Left ventricle myocardium inferior (tissue), 1 donor: ENCODE results near the gene GLP1R. TPM values are rescaled to one million over a fixed set of nuclear protein-coding genes. Genes with fewer than 3 reads are reported as not detected.

Source experiments
- DNase-seq: peaks from one replicate; pipeline ENCODE4 v3.0.0-alpha.2; 2020
- H3K27ac ChIP-seq: fragments of 200-600 bp; replicated peaks from 2 replicates; pipeline ENCODE4 v1.8.0; 2021
- H3K27me3 ChIP-seq: fragments of 200-600 bp; 2 replicates; pipeline ENCODE4 v1.8.0; 2021; ENCODE audit warnings: low read depth
- H3K36me3 ChIP-seq: fragments of 200-600 bp; 2 replicates; pipeline ENCODE4 v1.8.0; 2021
- H3K4me1 ChIP-seq: fragments of 200-600 bp; 2 replicates; pipeline ENCODE4 v1.8.0; 2021
- H3K4me3 ChIP-seq: fragments of 200-600 bp; 2 replicates; pipeline ENCODE4 v1.8.0; 2021; ENCODE audit warnings: mild to moderate bottlenecking, moderate library complexity
- H3K9me3 ChIP-seq: fragments of 200-600 bp; replicated peaks from 2 replicates; pipeline ENCODE4 v1.8.0; 2021
- intact Hi-C: fragments of 100-400 bp; cut with micrococcal nuclease; formaldehyde crosslinking; loops from one replicate; pipeline ENCODE4 v1.11.0; 2022
- total RNA-seq: library from RNA; stranded (reverse); fragmentation: NEBNext Ultra II Directional; extraction: Animal tissue kit (Norgen Biotek cat#: 25700); gene quantifications from one replicate; pipeline ENCODE4 v1.2.1, GENCODE V29; 2021
- TF ChIP-seq, protein P1 (sequence below): fragments of 200-600 bp; IDR thresholded peaks from 2 replicates; pipeline ENCODE4 v1.8.0; 2021; ENCODE audit warnings: antibody characterized with exemption, mild to moderate bottlenecking, borderline replicate concordance
- donor health status: DM: no; HTN: yes; CAD: no; lungs with severe emphysema.

Gene GLP1R
- total RNA-seq, 1 donor from 2014 or later = 7.5 TPM

- H3K27me3 ChIP-seq = peaks cover 7% of the 10 kb centered on the region
- peaks cover 49% of the 10 kb centered on the region for H3K4me1 ChIP-seq
- DNase-seq = peak; percentile 41
- no peaks in the 10 kb centered on the region for H3K36me3 ChIP-seq
- H3K27ac ChIP-seq = peak overlapping the region; percentile 6
- H3K4me3 ChIP-seq = no peak overlapping the region
- intact Hi-C loops = no loop called here
- no peaks in the 10 kb centered on the region for H3K9me3 ChIP-seq
- TF ChIP-seq, protein P1, sequence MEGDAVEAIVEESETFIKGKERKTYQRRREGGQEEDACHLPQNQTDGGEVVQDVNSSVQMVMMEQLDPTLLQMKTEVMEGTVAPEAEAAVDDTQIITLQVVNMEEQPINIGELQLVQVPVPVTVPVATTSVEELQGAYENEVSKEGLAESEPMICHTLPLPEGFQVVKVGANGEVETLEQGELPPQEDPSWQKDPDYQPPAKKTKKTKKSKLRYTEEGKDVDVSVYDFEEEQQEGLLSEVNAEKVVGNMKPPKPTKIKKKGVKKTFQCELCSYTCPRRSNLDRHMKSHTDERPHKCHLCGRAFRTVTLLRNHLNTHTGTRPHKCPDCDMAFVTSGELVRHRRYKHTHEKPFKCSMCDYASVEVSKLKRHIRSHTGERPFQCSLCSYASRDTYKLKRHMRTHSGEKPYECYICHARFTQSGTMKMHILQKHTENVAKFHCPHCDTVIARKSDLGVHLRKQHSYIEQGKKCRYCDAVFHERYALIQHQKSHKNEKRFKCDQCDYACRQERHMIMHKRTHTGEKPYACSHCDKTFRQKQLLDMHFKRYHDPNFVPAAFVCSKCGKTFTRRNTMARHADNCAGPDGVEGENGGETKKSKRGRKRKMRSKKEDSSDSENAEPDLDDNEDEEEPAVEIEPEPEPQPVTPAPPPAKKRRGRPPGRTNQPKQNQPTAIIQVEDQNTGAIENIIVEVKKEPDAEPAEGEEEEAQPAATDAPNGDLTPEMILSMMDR = no peak
These were observed 35.9 kb downstream of the GLP1R start for GRCh38 chr6:39084506-39084905.

- peaks cover 57% of the 10 kb centered on the region for H3K4me1 ChIP-seq
- H3K9me3 ChIP-seq = no peaks in the 10 kb centered on the region
- H3K4me3 ChIP-seq = no peak overlapping the region
- DNase-seq = no peak
- H3K27ac ChIP-seq = no peak overlapping the region
- H3K36me3 ChIP-seq = no peaks in the 10 kb centered on the region
- H3K27me3 ChIP-seq = peaks cover 7% of the 10 kb centered on the region
- TF ChIP-seq, protein P1 = no peak
- intact Hi-C loops = no loop called here
These were observed 36.7 kb downstream of the GLP1R start for GRCh38 chr6:39085129-39085797.

GRCh38 chr6:39086294-39086693 is 37.7 kb downstream of the GLP1R start:
- TF ChIP-seq, protein P1 = no peak
- Histone ChIP-seq H3K4me1 (peaks cover 58% of the 10 kb centered on the region), H3K27me3 (peaks cover 7% of the 10 kb centered on the region), H3K4me3 (no peak overlapping the region), H3K36me3 (no peaks in the 10 kb centered on the region), H3K27ac (peak overlapping the region; percentile 36), H3K9me3 (no peaks in the 10 kb centered on the region)
- intact Hi-C loops = no loop called here
- no peak for DNase-seq

GRCh38 chr6:39086711-39087110 is 38.1 kb downstream of the GLP1R start:
- H3K4me3 ChIP-seq = no peak overlapping the region
- H3K27me3 ChIP-seq = peaks cover 7% of the 10 kb centered on the region
- intact Hi-C loops = no loop called here
- H3K4me1 ChIP-seq = peaks cover 58% of the 10 kb centered on the region
- peak overlapping the region; percentile 36 for H3K27ac ChIP-seq
- TF ChIP-seq, protein P1 = no peak
- no peaks in the 10 kb centered on the region for H3K9me3 ChIP-seq
- no peaks in the 10 kb centered on the region for H3K36me3 ChIP-seq
- no peak for DNase-seq

DNA sequence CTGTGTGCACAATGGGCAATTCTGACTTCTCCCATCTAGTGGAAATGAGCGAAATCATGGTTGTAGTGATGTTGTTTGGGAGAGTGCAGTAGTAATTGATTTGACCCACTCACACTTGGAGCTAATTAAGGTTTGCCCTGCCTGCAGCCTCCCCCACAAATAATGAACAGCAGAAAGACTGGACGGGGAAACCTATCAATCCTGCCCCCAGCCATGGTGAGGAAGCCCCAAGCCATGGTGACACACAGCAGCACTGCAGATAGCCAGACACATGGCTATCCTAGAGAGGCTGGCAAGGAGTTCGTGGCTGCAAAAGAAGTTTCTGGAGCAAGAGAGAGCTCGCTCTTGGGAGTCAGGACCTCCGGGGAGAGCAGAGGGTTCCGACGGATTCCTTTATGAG is 38.6 kb downstream of the GLP1R start:
- H3K27me3 ChIP-seq = peaks cover 7% of the 10 kb centered on the region
- TF ChIP-seq, protein P1 = no peak
- no peak overlapping the region for H3K4me3 ChIP-seq
- H3K27ac ChIP-seq = peak overlapping the region; percentile 36
- H3K9me3 ChIP-seq = no peaks in the 10 kb centered on the region
- no peaks in the 10 kb centered on the region for H3K36me3 ChIP-seq
- intact Hi-C loops = no loop called here
- no peak for DNase-seq
- H3K4me1 ChIP-seq = peaks cover 58% of the 10 kb centered on the region
